Activated naive CD8-positive, alpha-beta T cell treated with anti-CD3 and anti-CD28 coated beads, Interleukin-2, amount 10 ng/mL, durations not matched to agents 7 days and 5 days (primary cell): Measurements from ENCODE around the gene SLC7A8. TPM values are rescaled to one million over a fixed set of nuclear protein-coding genes. Genes with fewer than 3 reads are reported as not detected.

ENCODE experiments used
- ATAC-seq: fragments of 150-1000 bp; cut with Tn5 transposase; one replicate; pipeline ENCODE4 v1.10.0; 2021; ENCODE audit warnings: low read depth, moderate library complexity
- POLR2A ChIA-PET: fragments of 350-600 bp; sonication (Branson Sonifier 250); formaldehyde crosslinking; loops from one replicate; lab custom pipeline; 2021; ENCODE audit warnings: antibody characterized with exemption; lab: Charles Lee
- DNase-seq: peaks from one replicate; pipeline ENCODE4 v3.0.0; 2021
- H3K27ac Mint-ChIP-seq: one replicate; pipeline ENCODE4 v1.8.0; 2022; ENCODE audit warnings: mild to moderate bottlenecking, mixed read lengths
- H3K27me3 Mint-ChIP-seq: one replicate; pipeline ENCODE4 v1.8.0; 2022; ENCODE audit warnings: mild to moderate bottlenecking, moderate library complexity, mixed read lengths
- H3K36me3 Mint-ChIP-seq: one replicate; pipeline ENCODE4 v1.8.0; 2021; ENCODE audit warnings: mild to moderate bottlenecking, mixed read lengths
- H3K4me1 Mint-ChIP-seq: one replicate; pipeline ENCODE4 v1.8.0; 2021; ENCODE audit warnings: mixed read lengths
- H3K4me3 Mint-ChIP-seq: one replicate; pipeline ENCODE4 v1.8.0; 2022; ENCODE audit warnings: mild to moderate bottlenecking, moderate library complexity, mixed read lengths
- H3K9me3 Mint-ChIP-seq: one replicate; pipeline ENCODE4 v1.8.0; 2021; ENCODE audit warnings: mixed read lengths
- total RNA-seq, 2 experiments: library from RNA; stranded (reverse); gene quantifications; one replicate each; pipeline ENCODE4 v1.2.3, GENCODE V29; 2021

The SLC7A8 gene
- total RNA-seq, 2 experiments from 2014 or later = 1.8 to 3.1 TPM

DNA sequence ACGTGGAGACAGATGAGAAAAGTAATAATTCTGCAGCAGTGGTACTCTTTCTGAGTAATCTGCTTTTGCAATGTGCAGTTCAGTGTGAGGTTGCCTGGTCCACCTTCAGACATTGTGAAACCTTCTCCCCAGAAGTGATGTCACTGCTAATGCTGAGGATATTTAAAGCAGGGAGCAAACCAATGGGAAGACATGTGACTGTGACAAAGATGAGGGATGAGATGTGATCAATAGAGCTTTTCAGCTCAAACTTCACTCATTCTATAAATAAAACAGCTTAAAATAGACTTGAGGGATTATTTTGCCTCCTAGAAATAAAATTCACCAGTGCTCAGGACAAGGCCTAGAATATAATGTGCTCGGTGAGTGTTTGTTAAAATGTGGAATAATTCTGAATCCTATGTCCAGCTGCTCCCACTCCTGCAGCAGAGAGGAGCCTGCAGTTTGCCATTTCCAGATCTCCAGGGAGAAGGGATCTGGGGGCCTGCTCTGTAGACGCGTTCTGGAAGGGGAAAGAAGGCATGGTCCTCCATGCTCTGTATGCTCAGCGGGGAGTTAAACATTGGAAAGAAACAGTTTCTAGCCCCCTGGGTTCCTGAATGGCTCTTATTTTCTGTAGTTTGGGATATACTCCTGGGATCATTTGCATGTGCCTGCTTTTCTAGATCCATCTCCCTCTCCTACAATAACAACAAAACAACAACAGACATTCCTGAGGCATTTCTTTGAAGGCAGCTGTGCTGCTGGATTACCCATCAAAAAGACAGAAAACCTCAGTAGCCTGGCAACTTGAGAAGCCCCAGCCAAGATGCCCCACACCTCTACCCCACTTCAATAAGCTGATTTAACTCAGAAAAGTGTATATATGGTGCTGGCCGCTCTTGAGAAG is 8.9 kb downstream of the SLC7A8 start:
- ATAC-seq (no peak), DNase-seq (no peak)
- Mint-ChIP-seq H3K9me3 (no peaks in the 10 kb centered on the region), H3K4me1 (peaks cover 12% of the 10 kb centered on the region), H3K27me3 (peaks cover 5% of the 10 kb centered on the region), H3K36me3 (no peaks in the 10 kb centered on the region), H3K27ac (no peak overlapping the region), H3K4me3 (no peak overlapping the region)
- POLR2A ChIA-PET = no interaction called here

DNA sequence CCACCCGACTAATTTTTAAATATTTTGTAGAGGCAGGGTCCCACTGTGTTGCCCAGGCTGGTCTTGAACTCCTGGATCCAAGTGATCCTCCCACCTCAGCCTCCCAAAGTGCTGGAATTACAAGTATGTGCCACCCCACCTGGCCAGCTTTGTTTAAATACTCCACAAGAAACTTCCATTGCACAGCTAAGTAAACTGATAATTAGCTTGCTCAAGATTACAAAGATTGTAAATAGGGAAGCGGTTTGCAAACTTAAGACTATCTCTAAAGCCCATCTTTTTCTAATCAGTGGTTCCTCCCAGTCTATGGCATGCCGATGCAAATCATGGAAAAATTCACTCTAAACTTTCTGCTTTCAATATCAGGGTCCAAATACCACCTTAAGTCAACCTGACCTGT is 9.7 kb downstream of the SLC7A8 start:
- Mint-ChIP-seq H3K9me3 (no peaks in the 10 kb centered on the region), H3K4me1 (peaks cover 7% of the 10 kb centered on the region)
- POLR2A ChIA-PET = no interaction called here

GRCh38 chr14:23173031-23173430 is 10.4 kb downstream of the SLC7A8 start:
- H3K4me3 Mint-ChIP-seq = no peak overlapping the region
- no peaks in the 10 kb centered on the region for H3K36me3 Mint-ChIP-seq
- H3K27me3 Mint-ChIP-seq = no peaks in the 10 kb centered on the region
- ATAC-seq (no peak), DNase-seq (no peak)
- H3K4me1 Mint-ChIP-seq = peaks cover 7% of the 10 kb centered on the region
- POLR2A ChIA-PET = no interaction called here
- H3K27ac Mint-ChIP-seq = no peak overlapping the region
- H3K9me3 Mint-ChIP-seq = no peaks in the 10 kb centered on the region

More for the DNA sequence above, 9.7 kb downstream of the SLC7A8 start:
- Mint-ChIP-seq H3K4me3 (no peak overlapping the region), H3K27me3 (no peaks in the 10 kb centered on the region), H3K27ac (no peak overlapping the region), H3K36me3 (no peaks in the 10 kb centered on the region)
- ATAC-seq (no peak), DNase-seq (no peak)

DNA sequence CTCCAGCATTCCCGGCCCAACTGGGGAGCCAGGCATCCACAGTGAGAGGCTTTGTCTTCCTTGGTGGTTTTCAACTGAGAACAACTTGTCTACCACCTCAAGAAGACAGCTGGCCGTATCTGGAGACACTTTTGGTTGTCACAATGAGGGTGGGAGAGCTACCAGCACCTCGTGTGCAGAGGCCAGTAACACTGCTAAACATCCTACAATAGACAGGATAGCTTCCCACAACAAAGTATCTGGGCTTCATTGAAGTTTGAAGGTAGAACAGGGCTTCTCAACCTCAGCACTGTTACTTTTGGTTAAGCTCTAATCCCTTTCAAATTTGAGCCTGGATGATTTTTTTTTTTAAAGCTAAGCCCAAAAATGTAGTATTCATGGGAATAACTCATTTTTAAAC is 10.9 kb downstream of the SLC7A8 start:
- ATAC-seq (peak; percentile 56), DNase-seq (no peak)
- Mint-ChIP-seq H3K9me3 (no peaks in the 10 kb centered on the region), H3K36me3 (no peaks in the 10 kb centered on the region), H3K4me3 (no peak overlapping the region), H3K27me3 (no peaks in the 10 kb centered on the region), H3K27ac (no peak overlapping the region), H3K4me1 (peaks cover 7% of the 10 kb centered on the region)
- POLR2A ChIA-PET = no interaction called here

GRCh38 chr14:23172096-23172495 is 11.4 kb downstream of the SLC7A8 start:
- ATAC-seq (no peak), DNase-seq (no peak)
- Mint-ChIP-seq H3K9me3 (no peaks in the 10 kb centered on the region), H3K4me3 (no peak overlapping the region), H3K36me3 (no peaks in the 10 kb centered on the region), H3K27me3 (no peaks in the 10 kb centered on the region), H3K27ac (no peak overlapping the region), H3K4me1 (peaks cover 7% of the 10 kb centered on the region)
- POLR2A ChIA-PET = no interaction called here

DNA sequence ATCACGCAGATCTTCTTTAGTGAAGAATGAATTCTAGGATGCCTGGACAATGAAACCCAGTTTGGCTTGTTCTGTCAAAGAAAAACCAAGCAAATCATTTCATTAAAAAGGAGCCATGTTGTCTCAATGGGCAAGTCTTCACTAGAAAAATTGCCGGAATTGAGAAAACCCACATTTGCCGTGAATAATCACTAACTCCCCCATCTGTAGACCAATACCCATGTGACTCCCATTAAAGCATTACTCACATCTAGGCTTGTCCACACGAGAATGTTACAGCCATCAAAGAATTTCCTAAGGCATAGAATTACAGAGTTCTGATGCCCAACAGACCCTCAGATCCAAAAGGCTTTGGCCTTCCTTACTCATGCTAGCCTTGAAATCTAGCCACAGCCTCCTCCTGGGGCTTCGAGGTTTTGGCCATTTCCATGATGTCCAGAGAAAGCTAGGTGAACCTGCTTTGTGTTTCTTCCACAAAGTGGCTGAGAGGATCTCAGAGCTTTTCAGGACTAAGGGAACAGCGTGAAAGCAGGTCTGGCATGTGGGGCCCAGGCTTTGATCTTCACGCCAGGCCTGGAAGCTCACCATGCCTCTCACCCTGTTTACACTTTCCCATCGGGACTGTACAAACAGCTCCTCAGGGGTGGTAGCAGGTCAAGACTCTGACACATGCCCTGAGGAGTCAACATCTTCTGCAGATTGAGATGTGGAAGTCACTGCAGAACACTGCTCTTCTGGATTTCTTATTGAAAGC is 12.1 kb downstream of the SLC7A8 start:
- no peak overlapping the region for H3K4me3 Mint-ChIP-seq
- H3K4me1 Mint-ChIP-seq = peaks cover 7% of the 10 kb centered on the region
- ATAC-seq = no peak

GRCh38 chr14:23169622-23170021 is 13.8 kb downstream of the SLC7A8 start:
- Mint-ChIP-seq H3K4me3 (no peak overlapping the region), H3K4me1 (peaks cover 7% of the 10 kb centered on the region), H3K27ac (no peak overlapping the region), H3K36me3 (no peaks in the 10 kb centered on the region), H3K9me3 (no peaks in the 10 kb centered on the region), H3K27me3 (no peaks in the 10 kb centered on the region)
- POLR2A ChIA-PET = no interaction called here
- ATAC-seq (no peak), DNase-seq (no peak)

More for the DNA sequence above, 12.1 kb downstream of the SLC7A8 start:
- POLR2A ChIA-PET = no interaction called here
- DNase-seq = no peak
- Mint-ChIP-seq H3K36me3 (no peaks in the 10 kb centered on the region), H3K9me3 (no peaks in the 10 kb centered on the region), H3K27me3 (no peaks in the 10 kb centered on the region), H3K27ac (no peak overlapping the region)

- POLR2A ChIA-PET = no interaction called here
- ATAC-seq = no peak
These were observed 15.2 kb downstream of the SLC7A8 start for GRCh38 chr14:23168246-23168645.

DNA sequence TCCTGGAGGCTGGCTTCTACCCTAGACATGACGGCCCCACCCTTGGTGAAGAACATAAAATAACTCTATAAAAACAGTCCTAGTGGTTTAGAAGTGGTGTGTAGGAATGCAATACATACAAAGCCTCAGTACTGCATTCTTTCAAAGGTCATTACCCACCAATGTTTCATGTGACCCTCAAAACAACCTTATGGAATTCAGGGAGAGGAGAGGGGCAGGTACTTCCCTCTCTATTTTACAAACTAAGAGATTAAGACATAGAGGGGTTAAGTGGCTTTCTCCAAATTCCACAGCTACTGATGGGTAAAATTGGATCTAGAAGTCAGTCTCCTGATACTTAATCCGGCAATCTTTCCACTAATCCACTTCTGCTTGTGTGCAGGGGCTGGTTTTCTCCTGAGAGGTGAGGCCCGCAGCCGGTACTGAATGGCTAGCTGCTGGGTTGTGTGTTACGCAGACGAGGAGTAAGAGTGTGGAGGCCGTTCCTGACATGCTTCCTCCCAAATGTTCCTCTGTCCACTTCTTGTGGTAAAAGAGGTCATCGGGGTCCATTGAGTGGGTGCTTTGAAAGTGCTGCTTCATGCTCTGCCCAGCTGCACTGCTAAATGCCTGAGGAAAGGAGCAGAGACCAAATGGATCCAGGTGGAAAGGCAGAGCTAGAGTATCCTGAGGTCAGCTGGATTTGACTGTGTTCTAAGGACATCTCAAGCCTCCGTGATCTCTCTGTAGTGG is 16.2 kb downstream of the SLC7A8 start:
- ATAC-seq = no peak
- no peak overlapping the region for H3K4me3 Mint-ChIP-seq
- no peak for DNase-seq
- no peaks in the 10 kb centered on the region for H3K27me3 Mint-ChIP-seq
- no peaks in the 10 kb centered on the region for H3K9me3 Mint-ChIP-seq
- no peaks in the 10 kb centered on the region for H3K36me3 Mint-ChIP-seq
- POLR2A ChIA-PET = no interaction called here
- H3K4me1 Mint-ChIP-seq = peaks cover 5% of the 10 kb centered on the region
- no peak overlapping the region for H3K27ac Mint-ChIP-seq

More at GRCh38 chr14:23168246-23168645, 15.2 kb downstream of the SLC7A8 start:
- no peaks in the 10 kb centered on the region for H3K36me3 Mint-ChIP-seq
- H3K4me1 Mint-ChIP-seq = peaks cover 7% of the 10 kb centered on the region
- no peak for DNase-seq
- no peaks in the 10 kb centered on the region for H3K9me3 Mint-ChIP-seq
- H3K27ac Mint-ChIP-seq = no peak overlapping the region
- no peak overlapping the region for H3K4me3 Mint-ChIP-seq
- no peaks in the 10 kb centered on the region for H3K27me3 Mint-ChIP-seq

- Mint-ChIP-seq H3K4me3 (no peak overlapping the region), H3K4me1 (peaks cover 11% of the 10 kb centered on the region), H3K27me3 (no peaks in the 10 kb centered on the region), H3K36me3 (no peaks in the 10 kb centered on the region), H3K27ac (no peak overlapping the region), H3K9me3 (no peaks in the 10 kb centered on the region)
- DNase-seq (no peak), ATAC-seq (no peak)
- POLR2A ChIA-PET = interaction anchor here (0.5 kb wide), 1 partner anchor 43 kb away, joined by 5 read pairs; no protein-coding TSS in a partner anchor
These were observed 18.5 kb downstream of the SLC7A8 start for GRCh38 chr14:23164949-23165348.

- no peak overlapping the region for H3K27ac Mint-ChIP-seq
- ATAC-seq = no peak
These were observed 19.2 kb downstream of the SLC7A8 start for GRCh38 chr14:23164250-23164649.

GRCh38 chr14:23163830-23164229 is 19.6 kb downstream of the SLC7A8 start:
- H3K36me3 Mint-ChIP-seq = no peaks in the 10 kb centered on the region
- peaks cover 11% of the 10 kb centered on the region for H3K4me1 Mint-ChIP-seq
- H3K9me3 Mint-ChIP-seq = no peaks in the 10 kb centered on the region
- peaks cover 3% of the 10 kb centered on the region for H3K27me3 Mint-ChIP-seq
- H3K4me3 Mint-ChIP-seq = no peak overlapping the region
- POLR2A ChIA-PET = interaction anchor here (0.7 kb wide), 1 partner anchor 18 kb away, joined by 4 read pairs; no protein-coding TSS in a partner anchor
- ATAC-seq = no peak
- DNase-seq = no peak
- no peak overlapping the region for H3K27ac Mint-ChIP-seq

More at GRCh38 chr14:23164250-23164649, 19.2 kb downstream of the SLC7A8 start:
- POLR2A ChIA-PET = interaction anchor here (0.5 to 0.7 kb wide), 2 partner anchors 18 to 44 kb away, joined by 4 to 5 read pairs; no protein-coding TSS in a partner anchor
- Mint-ChIP-seq H3K4me1 (peaks cover 11% of the 10 kb centered on the region), H3K27me3 (no peaks in the 10 kb centered on the region), H3K36me3 (no peaks in the 10 kb centered on the region), H3K4me3 (no peak overlapping the region), H3K9me3 (no peaks in the 10 kb centered on the region)
- no peak for DNase-seq

GRCh38 chr14:23162800-23163199 is 20.7 kb downstream of the SLC7A8 start:
- H3K9me3 Mint-ChIP-seq = no peaks in the 10 kb centered on the region
- no peak for DNase-seq
- no peak overlapping the region for H3K27ac Mint-ChIP-seq
- H3K36me3 Mint-ChIP-seq = no peaks in the 10 kb centered on the region
- H3K4me3 Mint-ChIP-seq = no peak overlapping the region
- peaks cover 11% of the 10 kb centered on the region for H3K4me1 Mint-ChIP-seq
- H3K27me3 Mint-ChIP-seq = peaks cover 5% of the 10 kb centered on the region
- no peak for ATAC-seq
- POLR2A ChIA-PET = interaction anchor here (0.9 kb wide), 1 partner anchor 42 kb away, joined by 3 read pairs; no protein-coding TSS in a partner anchor
